ENCODE measurements around the gene SENP2. TPM values are rescaled to one million over a fixed set of nuclear protein-coding genes. Genes with fewer than 3 reads are reported as not detected.
"Not testable (repeated sequence)": the region's sequence is repeated elsewhere in the genome, so short reads cannot be mapped to it uniquely, and the experiment has no call there.

The SENP2 gene
- total RNA-seq, 1 experiment from 2014 or later, result 56.9 TPM

DNA sequence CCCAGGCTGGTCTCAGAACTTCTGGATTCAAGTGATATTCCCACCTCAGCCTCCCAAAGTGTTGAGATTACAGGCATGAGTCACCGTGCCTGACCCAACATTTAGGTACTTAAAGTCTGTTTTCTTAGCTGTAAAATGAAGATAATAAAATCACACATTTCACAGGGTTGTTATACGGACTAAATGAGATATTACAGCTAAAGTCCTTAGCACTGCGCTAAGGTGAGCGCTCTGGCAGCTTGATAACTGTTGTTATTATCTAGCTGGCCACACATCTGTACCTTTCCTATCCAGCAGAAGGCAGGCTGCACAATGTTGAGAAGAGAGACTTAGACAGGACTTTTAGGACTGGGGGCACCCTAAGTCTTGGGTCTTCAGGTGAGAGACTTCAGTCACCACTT lies 31.0 kb upstream of the SENP2 start:
- ATAC-seq, result no peak
- POLR2A ChIA-PET, result no interaction called here
- Mint-ChIP-seq H3K4me3 (no peak overlapping the region), H3K27me3 (ENCODE audit: low read depth) (peaks cover 7% of the 10 kb centered on the region; the same call in 1 of the 2 replicates), H3K4me1 (peaks cover 19% of the 10 kb centered on the region), H3K27ac (no peak overlapping the region), H3K36me3 (no peaks in the 10 kb centered on the region), H3K9me3 (no peaks in the 10 kb centered on the region)
- TF ChIP-seq HMGXB4 (CRISPR knock-in tag; IDR thresholded peaks at IDR 0.05) (no peak), MXD4 (CRISPR knock-in tag; IDR thresholded peaks at IDR 0.05; ENCODE audit: borderline replicate concordance) (no peak), MYBL2 (CRISPR knock-in tag; IDR thresholded peaks at IDR 0.05) (no peak), GRHL2 (CRISPR knock-in tag; IDR thresholded peaks at IDR 0.05; ENCODE audit: insufficient replicate concordance, severe bottlenecking) (no peak), CDX4 (CRISPR knock-in tag; IDR thresholded peaks at IDR 0.05; ENCODE audit: borderline replicate concordance) (no peak), FOXK1 (CRISPR knock-in tag; IDR thresholded peaks at IDR 0.05) (no peak), E2F1 (CRISPR knock-in tag; IDR thresholded peaks at IDR 0.05) (no peak), ZNF138 (CRISPR knock-in tag; conservative IDR thresholded peaks at IDR 0.05) (no peak), ETV6 (CRISPR knock-in tag; IDR thresholded peaks at IDR 0.05) (no peak), TP53 (CRISPR knock-in tag; IDR thresholded peaks at IDR 0.05) (no peak), SP1 (CRISPR knock-in tag; conservative IDR thresholded peaks at IDR 0.05) (no peak), USF1 (CRISPR knock-in tag; IDR thresholded peaks at IDR 0.05) (no peak)
- TF ChIP-seq, protein P1, sequence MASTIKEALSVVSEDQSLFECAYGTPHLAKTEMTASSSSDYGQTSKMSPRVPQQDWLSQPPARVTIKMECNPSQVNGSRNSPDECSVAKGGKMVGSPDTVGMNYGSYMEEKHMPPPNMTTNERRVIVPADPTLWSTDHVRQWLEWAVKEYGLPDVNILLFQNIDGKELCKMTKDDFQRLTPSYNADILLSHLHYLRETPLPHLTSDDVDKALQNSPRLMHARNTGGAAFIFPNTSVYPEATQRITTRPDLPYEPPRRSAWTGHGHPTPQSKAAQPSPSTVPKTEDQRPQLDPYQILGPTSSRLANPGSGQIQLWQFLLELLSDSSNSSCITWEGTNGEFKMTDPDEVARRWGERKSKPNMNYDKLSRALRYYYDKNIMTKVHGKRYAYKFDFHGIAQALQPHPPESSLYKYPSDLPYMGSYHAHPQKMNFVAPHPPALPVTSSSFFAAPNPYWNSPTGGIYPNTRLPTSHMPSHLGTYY (CRISPR knock-in tag; IDR thresholded peaks at IDR 0.05), result no peak
- DNase-seq (ENCODE audit: low spot score), result no peak
- CTCF ChIA-PET, result interaction anchor here (1.3 kb wide), 1 partner anchor 20 kb away, joined by 5 read pairs; no protein-coding TSS in a partner anchor

GRCh38 chr3:185555860-185556347 lies 30.2 kb upstream of the SENP2 start:
- Mint-ChIP-seq H3K9me3 (no peaks in the 10 kb centered on the region), H3K27me3 (ENCODE audit: low read depth) (peaks cover 15% of the 10 kb centered on the region; the same call in 1 of the 2 replicates), H3K4me1 (peaks cover 27% of the 10 kb centered on the region), H3K36me3 (no peaks in the 10 kb centered on the region), H3K4me3 (no peak overlapping the region), H3K27ac (no peak overlapping the region)
- ChIA-PET CTCF (no interaction called here), POLR2A (no interaction called here)
- no peak for DNase-seq (ENCODE audit: low spot score)
- ATAC-seq, result no peak
- TF ChIP-seq ETV6 (CRISPR knock-in tag; IDR thresholded peaks at IDR 0.05) (no peak), ATF1 (CRISPR knock-in tag; IDR thresholded peaks at IDR 0.05) (no peak), TEAD4 (CRISPR knock-in tag; IDR thresholded peaks at IDR 0.05) (no peak), AFF4 (CRISPR knock-in tag; IDR thresholded peaks at IDR 0.05; ENCODE audit: borderline replicate concordance) (no peak), TEAD1 (CRISPR knock-in tag; IDR thresholded peaks at IDR 0.05) (no peak), NFATC4 (CRISPR knock-in tag; IDR thresholded peaks at IDR 0.05) (no peak)

DNA sequence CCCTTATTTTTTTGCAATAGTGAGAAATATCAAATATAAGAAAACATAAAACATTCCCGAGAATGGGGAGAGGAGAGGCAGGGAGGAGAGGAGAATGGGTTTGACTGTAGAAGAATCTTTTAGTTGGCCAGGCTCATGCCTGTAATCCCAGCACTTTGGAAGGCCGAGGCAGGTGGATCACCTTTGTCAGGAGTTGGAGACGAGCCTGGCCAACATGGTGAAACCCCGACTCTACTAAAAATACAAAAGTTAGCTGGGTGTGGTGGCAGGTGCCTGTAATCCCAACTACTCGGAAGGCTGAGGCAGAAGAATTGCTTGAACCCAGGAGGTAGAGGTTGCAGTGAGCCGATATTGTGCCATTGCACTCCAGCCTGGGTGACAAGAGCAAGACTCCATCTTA lies 29.5 kb upstream of the SENP2 start:
- CTCF ChIA-PET; H3K27ac Mint-ChIP-seq; POLR2A ChIA-PET; H3K36me3 Mint-ChIP-seq; DNase-seq (ENCODE audit: low spot score); H3K4me3 Mint-ChIP-seq; H3K9me3 Mint-ChIP-seq; ATAC-seq: not testable (repeated sequence)
- peaks cover 16% of the 10 kb centered on the region; the same call in 1 of the 2 replicates for H3K27me3 Mint-ChIP-seq (ENCODE audit: low read depth)
- peaks cover 34% of the 10 kb centered on the region for H3K4me1 Mint-ChIP-seq
